ENCODE data around the gene RBM33. TPM values are rescaled to one million over a fixed set of nuclear protein-coding genes. Genes with fewer than 3 reads are reported as not detected.
"Not testable (repeated sequence)": the region's sequence is repeated elsewhere in the genome, so short reads cannot be mapped to it uniquely, and the experiment has no call there.

Gene RBM33
- total RNA-seq, 3 donors from 2014 or later = 63.3 to 70.5 (median 66.4) TPM

GRCh38 chr7:155683098-155683497, 38.6 kb downstream of the RBM33 start:
- Mint-ChIP-seq H3K27me3 (ENCODE audit: low read depth) (no peaks in the 10 kb centered on the region), H3K9me3 (peaks cover 4% of the 10 kb centered on the region)
- ATAC-seq = no peak

GRCh38 chr7:155683714-155684113, 39.3 kb downstream of the RBM33 start:
- peaks cover 64% of the 10 kb centered on the region for H3K4me1 Mint-ChIP-seq (ENCODE audit: low read depth)
- DNase-seq = no peak
- H3K4me3 Mint-ChIP-seq = no peak overlapping the region

More at GRCh38 chr7:155683098-155683497, 38.6 kb downstream of the RBM33 start:
- Mint-ChIP-seq H3K36me3 (ENCODE audit: insufficient read depth) (peaks cover 53% of the 10 kb centered on the region), H3K4me3 (no peak overlapping the region), H3K4me1 (ENCODE audit: low read depth) (peaks cover 57% of the 10 kb centered on the region)
- DNase-seq = no peak

GRCh38 chr7:155684543-155684942, 40.1 kb downstream of the RBM33 start:
- peak overlapping the region; percentile 3 for H3K4me3 Mint-ChIP-seq
- H3K9me3 Mint-ChIP-seq = peaks cover 4% of the 10 kb centered on the region
- H3K36me3 Mint-ChIP-seq (ENCODE audit: insufficient read depth) = peaks cover 56% of the 10 kb centered on the region
- no peaks in the 10 kb centered on the region for H3K27me3 Mint-ChIP-seq (ENCODE audit: low read depth)
- peaks cover 68% of the 10 kb centered on the region for H3K4me1 Mint-ChIP-seq (ENCODE audit: low read depth)
- ATAC-seq (peak; percentile 23 to 53), DNase-seq (no peak)

More at GRCh38 chr7:155683714-155684113, 39.3 kb downstream of the RBM33 start:
- H3K9me3 Mint-ChIP-seq = peaks cover 4% of the 10 kb centered on the region
- ATAC-seq = no peak
- H3K36me3 Mint-ChIP-seq (ENCODE audit: insufficient read depth) = peaks cover 56% of the 10 kb centered on the region
- no peaks in the 10 kb centered on the region for H3K27me3 Mint-ChIP-seq (ENCODE audit: low read depth)

- H3K36me3 Mint-ChIP-seq (ENCODE audit: insufficient read depth) = peaks cover 60% of the 10 kb centered on the region
- ATAC-seq (peak; percentile 67 to 75), DNase-seq (no peak)
- no peaks in the 10 kb centered on the region for H3K27me3 Mint-ChIP-seq (ENCODE audit: low read depth)
- peaks cover 4% of the 10 kb centered on the region for H3K9me3 Mint-ChIP-seq
- peaks cover 74% of the 10 kb centered on the region for H3K4me1 Mint-ChIP-seq (ENCODE audit: low read depth)
- peak overlapping the region; percentile 3 for H3K4me3 Mint-ChIP-seq
Measured at GRCh38 chr7:155685070-155685790, 40.8 kb downstream of the RBM33 start.

- ATAC-seq = peak in 1 of 2 donors; percentile 49
Measured at GRCh38 chr7:155685791-155686160, 41.3 kb downstream of the RBM33 start.

GRCh38 chr7:155686620-155687324, 42.3 kb downstream of the RBM33 start:
- not testable (repeated sequence) for H3K4me3 Mint-ChIP-seq; DNase-seq; H3K9me3 Mint-ChIP-seq; ATAC-seq; H3K27me3 Mint-ChIP-seq (ENCODE audit: low read depth)
- H3K36me3 Mint-ChIP-seq (ENCODE audit: insufficient read depth) = peaks cover 47% of the 10 kb centered on the region
- H3K4me1 Mint-ChIP-seq (ENCODE audit: low read depth) = peaks cover 75% of the 10 kb centered on the region

More at GRCh38 chr7:155685791-155686160, 41.3 kb downstream of the RBM33 start:
- H3K27me3 Mint-ChIP-seq (ENCODE audit: low read depth) = no peaks in the 10 kb centered on the region
- H3K36me3 Mint-ChIP-seq (ENCODE audit: insufficient read depth) = peaks cover 55% of the 10 kb centered on the region
- peaks cover 4% of the 10 kb centered on the region for H3K9me3 Mint-ChIP-seq
- H3K4me3 Mint-ChIP-seq = no peak overlapping the region
- peaks cover 75% of the 10 kb centered on the region for H3K4me1 Mint-ChIP-seq (ENCODE audit: low read depth)
- DNase-seq = no peak

GRCh38 chr7:155688237-155688636, 43.8 kb downstream of the RBM33 start:
- not testable (repeated sequence) for H3K4me3 Mint-ChIP-seq; H3K27me3 Mint-ChIP-seq (ENCODE audit: low read depth); ATAC-seq; DNase-seq; H3K9me3 Mint-ChIP-seq
- H3K36me3 Mint-ChIP-seq (ENCODE audit: insufficient read depth) = peaks cover 41% of the 10 kb centered on the region
- H3K4me1 Mint-ChIP-seq (ENCODE audit: low read depth) = peaks cover 79% of the 10 kb centered on the region

GRCh38 chr7:155690655-155691054, 46.2 kb downstream of the RBM33 start:
- not testable (repeated sequence) for ATAC-seq; H3K27me3 Mint-ChIP-seq (ENCODE audit: low read depth); DNase-seq; H3K4me3 Mint-ChIP-seq; H3K9me3 Mint-ChIP-seq
- H3K4me1 Mint-ChIP-seq (ENCODE audit: low read depth) = peaks cover 70% of the 10 kb centered on the region
- peaks cover 30% of the 10 kb centered on the region for H3K36me3 Mint-ChIP-seq (ENCODE audit: insufficient read depth)

GRCh38 chr7:155692317-155692716, 47.9 kb downstream of the RBM33 start:
- H3K36me3 Mint-ChIP-seq (ENCODE audit: insufficient read depth) = peaks cover 20% of the 10 kb centered on the region
- H3K4me1 Mint-ChIP-seq (ENCODE audit: low read depth) = peaks cover 82% of the 10 kb centered on the region
- H3K4me3 Mint-ChIP-seq = no peak overlapping the region
- no peak for DNase-seq
- H3K27me3 Mint-ChIP-seq (ENCODE audit: low read depth) = no peaks in the 10 kb centered on the region
- H3K9me3 Mint-ChIP-seq = no peaks in the 10 kb centered on the region
- ATAC-seq = no peak

- no peak for ATAC-seq
- Mint-ChIP-seq H3K27me3 (ENCODE audit: low read depth) (no peaks in the 10 kb centered on the region), H3K36me3 (ENCODE audit: insufficient read depth) (peaks cover 12% of the 10 kb centered on the region), H3K4me3 (no peak overlapping the region), H3K4me1 (ENCODE audit: low read depth) (peaks cover 78% of the 10 kb centered on the region), H3K9me3 (no peaks in the 10 kb centered on the region)
- no peak for DNase-seq
Measured at GRCh38 chr7:155693826-155694225, 49.4 kb downstream of the RBM33 start.

- DNase-seq (no peak), ATAC-seq (no peak)
- H3K36me3 Mint-ChIP-seq (ENCODE audit: insufficient read depth) = peaks cover 7% of the 10 kb centered on the region
- H3K9me3 Mint-ChIP-seq = no peaks in the 10 kb centered on the region
- no peaks in the 10 kb centered on the region for H3K27me3 Mint-ChIP-seq (ENCODE audit: low read depth)
- no peak overlapping the region for H3K4me3 Mint-ChIP-seq
- H3K4me1 Mint-ChIP-seq (ENCODE audit: low read depth) = peaks cover 76% of the 10 kb centered on the region
Measured at GRCh38 chr7:155694851-155695250, 50.4 kb downstream of the RBM33 start.

- Mint-ChIP-seq H3K36me3 (ENCODE audit: insufficient read depth) (peaks cover 10% of the 10 kb centered on the region), H3K4me1 (ENCODE audit: low read depth) (peaks cover 58% of the 10 kb centered on the region), H3K4me3 (no peak overlapping the region), H3K9me3 (no peaks in the 10 kb centered on the region), H3K27me3 (ENCODE audit: low read depth) (no peaks in the 10 kb centered on the region)
- DNase-seq = no peak
- no peak for ATAC-seq
Measured at GRCh38 chr7:155696747-155697146, 52.3 kb downstream of the RBM33 start.

GRCh38 chr7:155698633-155699032, 54.2 kb downstream of the RBM33 start:
- no peak for DNase-seq
- no peaks in the 10 kb centered on the region for H3K9me3 Mint-ChIP-seq
- no peaks in the 10 kb centered on the region for H3K27me3 Mint-ChIP-seq (ENCODE audit: low read depth)
- H3K4me3 Mint-ChIP-seq = no peak overlapping the region
- H3K36me3 Mint-ChIP-seq (ENCODE audit: insufficient read depth) = peaks cover 26% of the 10 kb centered on the region
- H3K4me1 Mint-ChIP-seq (ENCODE audit: low read depth) = peaks cover 55% of the 10 kb centered on the region
- ATAC-seq = no peak

- no peak overlapping the region for H3K4me3 Mint-ChIP-seq
- peaks cover 29% of the 10 kb centered on the region for H3K36me3 Mint-ChIP-seq (ENCODE audit: insufficient read depth)
- H3K27me3 Mint-ChIP-seq (ENCODE audit: low read depth) = no peaks in the 10 kb centered on the region
- H3K9me3 Mint-ChIP-seq = no peaks in the 10 kb centered on the region
- no peak for DNase-seq
- ATAC-seq = no peak
- peaks cover 51% of the 10 kb centered on the region for H3K4me1 Mint-ChIP-seq (ENCODE audit: low read depth)
Measured at GRCh38 chr7:155699180-155699579, 54.7 kb downstream of the RBM33 start.

- ATAC-seq (no peak), DNase-seq (no peak)
- Mint-ChIP-seq H3K4me3 (no peak overlapping the region), H3K36me3 (ENCODE audit: insufficient read depth) (peaks cover 31% of the 10 kb centered on the region), H3K27me3 (ENCODE audit: low read depth) (no peaks in the 10 kb centered on the region), H3K4me1 (ENCODE audit: low read depth) (peaks cover 40% of the 10 kb centered on the region), H3K9me3 (no peaks in the 10 kb centered on the region)
Measured at GRCh38 chr7:155700847-155701246, 56.4 kb downstream of the RBM33 start.

All from activated T-cell treated with anti-CD3 and anti-CD28 coated beads, Interleukin-2, amount 50 U/mL, for 4 hours (primary cell).